Measurements from ENCODE around the gene EPHA1. TPM values are rescaled to one million over a fixed set of nuclear protein-coding genes. Genes with fewer than 3 reads are reported as not detected.

EPHA1 gene
- total RNA-seq, 1 donor from 2014 or later, result 2.6 TPM

DNA sequence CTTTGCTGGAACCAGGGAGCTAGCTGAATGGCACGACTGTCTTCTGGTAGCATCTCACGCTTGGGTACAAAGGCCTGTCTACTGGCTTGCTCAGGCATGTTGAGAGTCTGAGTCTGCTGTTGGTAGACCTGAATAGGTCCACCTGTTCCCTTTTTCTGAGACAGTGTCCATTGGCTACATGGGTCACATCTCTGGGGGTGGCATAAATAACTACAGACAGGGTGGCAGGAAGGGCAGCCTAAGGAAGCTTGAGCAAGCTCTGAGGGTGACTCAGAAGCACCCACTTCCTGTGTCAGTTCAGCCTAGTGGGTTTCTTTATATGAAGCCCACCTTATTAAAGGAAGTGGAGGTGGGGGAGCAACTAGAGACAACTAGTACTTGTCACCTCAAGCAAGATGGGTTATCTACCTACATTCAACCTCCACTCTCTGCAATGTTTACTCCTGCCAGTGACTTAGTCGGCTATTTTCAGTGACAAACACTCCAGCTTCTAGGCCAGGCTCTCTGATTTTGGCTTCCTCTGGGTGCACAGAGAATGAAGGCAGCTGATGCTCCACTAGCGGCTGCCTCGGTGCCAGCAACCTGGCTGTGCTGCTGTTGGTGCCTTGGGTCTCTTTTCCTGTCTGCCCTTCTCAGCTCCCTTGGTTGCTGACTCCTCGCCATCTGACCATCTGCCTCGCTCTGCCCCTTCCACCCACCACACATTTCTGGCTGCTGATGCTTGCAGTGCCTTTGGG, 33.2 kb downstream of the EPHA1 start:
- no peaks in the 10 kb centered on the region for H3K36me3 ChIP-seq (ENCODE audit: insufficient read depth, low read length)
- H3K9me3 ChIP-seq (ENCODE audit: insufficient read depth, low read depth, low read length), result no peaks in the 10 kb centered on the region
- H3K27ac Mint-ChIP-seq (ENCODE audit: unreplicated experiment), result no peak overlapping the region
- peaks cover 35% of the 10 kb centered on the region for H3K79me2 ChIP-seq (ENCODE audit: insufficient read depth, low read length)
- H3K27me3 Mint-ChIP-seq (ENCODE audit: low read depth, unreplicated experiment), result no peaks in the 10 kb centered on the region
- H2AFZ ChIP-seq (ENCODE audit: low read depth, low read length), result no peak overlapping the region
- H3K27ac ChIP-seq (ENCODE audit: low read depth, low read length), result no peak overlapping the region
- no peaks in the 10 kb centered on the region for H3K36me3 Mint-ChIP-seq (ENCODE audit: low read depth, unreplicated experiment)
- FAIRE-seq, result no peak
- TF ChIP-seq, protein P1, sequence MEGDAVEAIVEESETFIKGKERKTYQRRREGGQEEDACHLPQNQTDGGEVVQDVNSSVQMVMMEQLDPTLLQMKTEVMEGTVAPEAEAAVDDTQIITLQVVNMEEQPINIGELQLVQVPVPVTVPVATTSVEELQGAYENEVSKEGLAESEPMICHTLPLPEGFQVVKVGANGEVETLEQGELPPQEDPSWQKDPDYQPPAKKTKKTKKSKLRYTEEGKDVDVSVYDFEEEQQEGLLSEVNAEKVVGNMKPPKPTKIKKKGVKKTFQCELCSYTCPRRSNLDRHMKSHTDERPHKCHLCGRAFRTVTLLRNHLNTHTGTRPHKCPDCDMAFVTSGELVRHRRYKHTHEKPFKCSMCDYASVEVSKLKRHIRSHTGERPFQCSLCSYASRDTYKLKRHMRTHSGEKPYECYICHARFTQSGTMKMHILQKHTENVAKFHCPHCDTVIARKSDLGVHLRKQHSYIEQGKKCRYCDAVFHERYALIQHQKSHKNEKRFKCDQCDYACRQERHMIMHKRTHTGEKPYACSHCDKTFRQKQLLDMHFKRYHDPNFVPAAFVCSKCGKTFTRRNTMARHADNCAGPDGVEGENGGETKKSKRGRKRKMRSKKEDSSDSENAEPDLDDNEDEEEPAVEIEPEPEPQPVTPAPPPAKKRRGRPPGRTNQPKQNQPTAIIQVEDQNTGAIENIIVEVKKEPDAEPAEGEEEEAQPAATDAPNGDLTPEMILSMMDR (IDR thresholded peaks at IDR 0.05; ENCODE audit: insufficient read depth, low read depth, low read length), result no peak
- TF ChIP-seq EZH2 (IDR thresholded peaks at IDR 0.05; ENCODE audit: insufficient read depth, low read length), result no peak
- no peak overlapping the region for H3K9ac ChIP-seq (ENCODE audit: low read length)
- H3K4me1 ChIP-seq (ENCODE audit: insufficient read depth, low read length), result peaks cover 25% of the 10 kb centered on the region
- H3K9me3 Mint-ChIP-seq (ENCODE audit: unreplicated experiment), result peaks cover 3% of the 10 kb centered on the region
- no peaks in the 10 kb centered on the region for H4K20me1 ChIP-seq (ENCODE audit: insufficient read depth, low read length)
- no peak overlapping the region for H3K4me3 Mint-ChIP-seq (ENCODE audit: unreplicated experiment)
- peak overlapping the region; percentile 35 for H3K4me2 ChIP-seq (ENCODE audit: low read length)
- DNase-seq (ENCODE audit: low read depth), result no peak
- H3K4me1 Mint-ChIP-seq (ENCODE audit: low read depth, unreplicated experiment), result peaks cover 27% of the 10 kb centered on the region
- no peaks in the 10 kb centered on the region for H3K27me3 ChIP-seq (ENCODE audit: insufficient read depth, low read length)
- no peak overlapping the region for H3K4me3 ChIP-seq (ENCODE audit: insufficient read depth, low read depth, low read length)

GRCh38 chr7:143374561-143374960, 34.1 kb downstream of the EPHA1 start:
- H3K36me3 Mint-ChIP-seq (ENCODE audit: low read depth, unreplicated experiment), result no peaks in the 10 kb centered on the region
- H3K4me3 Mint-ChIP-seq (ENCODE audit: unreplicated experiment), result no peak overlapping the region

More at GRCh38 chr7:143374561-143374960, 34.1 kb downstream of the EPHA1 start:
- H4K20me1 ChIP-seq (ENCODE audit: insufficient read depth, low read length), result no peaks in the 10 kb centered on the region
- FAIRE-seq (no peak), DNase-seq (ENCODE audit: low read depth) (no peak)
- H3K36me3 ChIP-seq (ENCODE audit: insufficient read depth, low read length), result no peaks in the 10 kb centered on the region
- H3K4me1 ChIP-seq (ENCODE audit: insufficient read depth, low read length), result peaks cover 27% of the 10 kb centered on the region
- Mint-ChIP-seq H3K27ac (ENCODE audit: unreplicated experiment) (no peak overlapping the region), H3K27me3 (ENCODE audit: low read depth, unreplicated experiment) (no peaks in the 10 kb centered on the region), H3K9me3 (ENCODE audit: unreplicated experiment) (peaks cover 3% of the 10 kb centered on the region), H3K4me1 (ENCODE audit: low read depth, unreplicated experiment) (peaks cover 33% of the 10 kb centered on the region)
- TF ChIP-seq EZH2 (IDR thresholded peaks at IDR 0.05; ENCODE audit: insufficient read depth, low read length), result no peak
- TF ChIP-seq, protein P1 (IDR thresholded peaks at IDR 0.05; ENCODE audit: insufficient read depth, low read depth, low read length), result no peak
- H3K27me3 ChIP-seq (ENCODE audit: insufficient read depth, low read length), result no peaks in the 10 kb centered on the region
- no peak overlapping the region for H3K9ac ChIP-seq (ENCODE audit: low read length)
- H3K4me2 ChIP-seq (ENCODE audit: low read length), result no peak overlapping the region
- H3K79me2 ChIP-seq (ENCODE audit: insufficient read depth, low read length), result peaks cover 26% of the 10 kb centered on the region
- H3K27ac ChIP-seq (ENCODE audit: low read depth, low read length), result no peak overlapping the region
- no peaks in the 10 kb centered on the region for H3K9me3 ChIP-seq (ENCODE audit: insufficient read depth, low read depth, low read length)
- no peak overlapping the region for H3K4me3 ChIP-seq (ENCODE audit: insufficient read depth, low read depth, low read length)
- no peak overlapping the region for H2AFZ ChIP-seq (ENCODE audit: low read depth, low read length)

Measured in astrocyte (in vitro differentiated cells and primary cell).